ENCODE results near the gene FLT3.

Gene FLT3

GRCh38 chr13:27953676-27954405 lies 146.5 kb downstream of the FLT3 start:
- DNase-seq (ENCODE audit: low read depth): peak; percentile 59
- H3K4me3 ChIP-seq (ENCODE audit: low read length): peak overlapping the region; percentile 53
- peak; percentile 49 for TF ChIP-seq CTCF (conservative IDR thresholded peaks at IDR 0.05; ENCODE audit: low read length)
